Hepatocyte (in vitro differentiated cells): Measurements from ENCODE around the gene CMSS1. TPM values are rescaled to one million over a fixed set of nuclear protein-coding genes. Genes with fewer than 3 reads are reported as not detected.

Experiments
- DNase-seq: peaks from one replicate; pipeline ENCODE4 v3.0.0-alpha.2; 2016; ENCODE audit warnings: low spot score
- H2AFZ ChIP-seq: fragments of 200-600 bp; sonication (generic); 2 replicates; pipeline ENCODE4 v1.6.0; 2016; ENCODE audit warnings: antibody characterized with exemption, mild to moderate bottlenecking
- H3K27ac ChIP-seq: fragments of 200-600 bp; sonication (generic); 2 replicates; pipeline ENCODE4 v1.5.1; 2016; ENCODE audit warnings: mild to moderate bottlenecking
- H3K27me3 ChIP-seq: fragments of 200-600 bp; sonication (generic); 2 replicates; pipeline ENCODE4 v1.6.1; 2016
- H3K36me3 ChIP-seq: fragments of 200-600 bp; sonication (generic); replicated peaks from 2 replicates; pipeline ENCODE4 v1.5.1; 2016; ENCODE audit warnings: low read depth; ENCODE audit not compliant: insufficient read depth
- H3K4me1 ChIP-seq: fragments of 200-600 bp; sonication (generic); 2 replicates; pipeline ENCODE4 v1.5.1; 2016; ENCODE audit warnings: mild to moderate bottlenecking, moderate library complexity; ENCODE audit not compliant: insufficient read depth
- H3K4me2 ChIP-seq: fragments of 200-600 bp; sonication (generic); 2 replicates; pipeline ENCODE4 v1.6.0; 2016
- H3K4me3 ChIP-seq: fragments of 200-600 bp; sonication (generic); 2 replicates; pipeline ENCODE4 v1.5.1; 2016; ENCODE audit warnings: mild to moderate bottlenecking
- H3K79me2 ChIP-seq: fragments of 200-600 bp; sonication (generic); 2 replicates; pipeline ENCODE4 v1.6.0; 2017; ENCODE audit warnings: mild to moderate bottlenecking
- H3K9me2 ChIP-seq: fragments of 200-600 bp; sonication (generic); replicated peaks from 2 replicates; pipeline ENCODE4 v1.6.0; 2017; ENCODE audit warnings: mild to moderate bottlenecking; ENCODE audit not compliant: insufficient read depth
- H3K9me3 ChIP-seq: fragments of 200-600 bp; sonication (generic); 2 replicates; pipeline ENCODE4 v1.5.1; 2016; ENCODE audit warnings: low read depth, mild to moderate bottlenecking
- H4K20me1 ChIP-seq: fragments of 200-600 bp; sonication (generic); 2 replicates; pipeline ENCODE4 v1.6.0; 2016; ENCODE audit warnings: mild to moderate bottlenecking; ENCODE audit not compliant: insufficient read depth, poor library complexity, severe bottlenecking
- EZH2 ChIP-seq: fragments of 200-600 bp; sonication (generic); IDR thresholded peaks from 2 replicates; pipeline ENCODE4 v1.6.1; 2016; ENCODE audit warnings: antibody characterized with exemption, mild to moderate bottlenecking, borderline replicate concordance
- EZH2phosphoT487 ChIP-seq: fragments of 200-600 bp; sonication (generic); IDR thresholded peaks from one replicate; pipeline ENCODE4 v1.6.1; 2018; ENCODE audit warnings: antibody characterized with exemption, mild to moderate bottlenecking, low read depth, moderate library complexity; ENCODE audit not compliant: unreplicated experiment, severe bottlenecking
- WGBS: methylation state at CpG from one replicate; pipeline ENCODE4 v1.1.6; 2016; ENCODE audit warnings: low lambda C conversion rate; ENCODE audit errors: missing lambda C conversion rate; 5-methylcytosine and 5-hydroxymethylcytosine counted together
- polyA plus RNA-seq: library from polyadenylated mRNA; unstranded; fragments of >200 nt; fragmentation: Nextera tagmentation; extraction: Ambion mirVana; gene quantifications from 2 replicates; pipeline ENCODE4 v1.2.1, GENCODE V29; 2016
- total RNA-seq: library from RNA; depleted of rRNA; stranded (reverse); fragments of >200 nt; gene quantifications from 2 replicates; pipeline ENCODE4 v1.2.3, GENCODE V29; 2014
- TF ChIP-seq, protein P1 (sequence below): fragments of 200-600 bp; sonication (generic); IDR thresholded peaks from 2 replicates; pipeline ENCODE4 v1.5.1; 2016; ENCODE audit warnings: antibody characterized with exemption, mild to moderate bottlenecking; ENCODE audit not compliant: poor library complexity

The CMSS1 gene
- total and polyA plus RNA-seq, 2 experiments from 2014 or later: 11.8 to 17.0 TPM

DNA sequence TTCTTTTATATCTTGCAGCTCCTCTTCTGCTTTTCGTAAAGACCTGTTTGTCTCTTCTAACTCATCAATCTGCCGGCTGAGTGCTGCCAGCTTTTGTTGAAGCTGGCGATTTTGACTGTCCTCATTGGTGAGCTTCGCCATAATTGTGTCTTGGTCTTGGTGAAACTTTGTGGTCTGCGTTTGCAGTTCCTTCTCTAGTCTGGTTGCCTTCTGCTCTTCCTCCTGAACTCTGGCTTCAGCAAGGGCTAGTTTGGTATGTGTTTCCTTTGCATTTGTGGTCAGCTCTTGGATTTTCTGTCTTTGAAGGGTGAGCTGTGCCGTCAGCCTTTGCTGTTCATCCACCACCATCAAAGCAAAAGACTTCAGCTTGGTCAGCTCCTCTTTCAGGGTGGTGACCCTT, 32.9 kb downstream of the CMSS1 start:
- Histone ChIP-seq H4K20me1 (no peaks in the 10 kb centered on the region), H3K27me3 (no peaks in the 10 kb centered on the region), H3K4me2 (no peak overlapping the region), H3K9me3 (no peaks in the 10 kb centered on the region), H3K27ac (no peak overlapping the region), H3K9me2 (no peaks in the 10 kb centered on the region), H3K79me2 (peaks cover 69% of the 10 kb centered on the region), H3K36me3 (no peaks in the 10 kb centered on the region), H3K4me1 (no peaks in the 10 kb centered on the region), H3K4me3 (no peak overlapping the region), H2AFZ (no peak overlapping the region)
- 88% methylated on average over 6 of the region's 6 CpGs for WGBS
- TF ChIP-seq, protein P1, sequence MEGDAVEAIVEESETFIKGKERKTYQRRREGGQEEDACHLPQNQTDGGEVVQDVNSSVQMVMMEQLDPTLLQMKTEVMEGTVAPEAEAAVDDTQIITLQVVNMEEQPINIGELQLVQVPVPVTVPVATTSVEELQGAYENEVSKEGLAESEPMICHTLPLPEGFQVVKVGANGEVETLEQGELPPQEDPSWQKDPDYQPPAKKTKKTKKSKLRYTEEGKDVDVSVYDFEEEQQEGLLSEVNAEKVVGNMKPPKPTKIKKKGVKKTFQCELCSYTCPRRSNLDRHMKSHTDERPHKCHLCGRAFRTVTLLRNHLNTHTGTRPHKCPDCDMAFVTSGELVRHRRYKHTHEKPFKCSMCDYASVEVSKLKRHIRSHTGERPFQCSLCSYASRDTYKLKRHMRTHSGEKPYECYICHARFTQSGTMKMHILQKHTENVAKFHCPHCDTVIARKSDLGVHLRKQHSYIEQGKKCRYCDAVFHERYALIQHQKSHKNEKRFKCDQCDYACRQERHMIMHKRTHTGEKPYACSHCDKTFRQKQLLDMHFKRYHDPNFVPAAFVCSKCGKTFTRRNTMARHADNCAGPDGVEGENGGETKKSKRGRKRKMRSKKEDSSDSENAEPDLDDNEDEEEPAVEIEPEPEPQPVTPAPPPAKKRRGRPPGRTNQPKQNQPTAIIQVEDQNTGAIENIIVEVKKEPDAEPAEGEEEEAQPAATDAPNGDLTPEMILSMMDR: no peak
- TF ChIP-seq EZH2phosphoT487 (no peak), EZH2 (no peak)
- DNase-seq: no peak

DNA sequence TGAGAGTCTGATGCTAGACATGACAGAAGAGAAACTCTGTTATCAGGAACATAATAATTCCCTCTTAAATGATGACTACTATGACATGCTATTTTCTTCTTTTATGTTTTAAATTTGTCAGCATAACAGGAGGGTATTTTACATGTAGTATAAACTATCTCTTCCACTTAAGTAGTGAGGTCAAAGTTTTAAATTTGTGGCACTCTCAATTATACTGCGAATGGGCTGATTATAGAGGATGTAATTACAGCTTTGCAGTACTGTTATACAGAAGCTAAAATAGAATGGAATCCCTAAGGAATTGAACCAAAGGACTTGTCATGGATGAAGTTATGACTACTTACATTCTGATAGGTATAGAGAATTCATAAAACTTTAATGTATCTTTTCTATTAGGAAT, 34.3 kb downstream of the CMSS1 start:
- Histone ChIP-seq H3K4me2 (no peak overlapping the region), H3K27me3 (no peaks in the 10 kb centered on the region), H4K20me1 (no peaks in the 10 kb centered on the region), H3K9me2 (no peaks in the 10 kb centered on the region), H3K4me1 (peaks cover under 1% of the 10 kb centered on the region), H3K36me3 (no peaks in the 10 kb centered on the region), H3K27ac (no peak overlapping the region), H2AFZ (no peak overlapping the region), H3K9me3 (no peaks in the 10 kb centered on the region), H3K79me2 (peaks cover 83% of the 10 kb centered on the region), H3K4me3 (no peak overlapping the region)
- TF ChIP-seq EZH2phosphoT487: no peak
- TF ChIP-seq, protein P1: no peak
- no peak for TF ChIP-seq EZH2
- no peak for DNase-seq
- WGBS: 95% methylated on average over 1 of the region's 1 CpG

DNA sequence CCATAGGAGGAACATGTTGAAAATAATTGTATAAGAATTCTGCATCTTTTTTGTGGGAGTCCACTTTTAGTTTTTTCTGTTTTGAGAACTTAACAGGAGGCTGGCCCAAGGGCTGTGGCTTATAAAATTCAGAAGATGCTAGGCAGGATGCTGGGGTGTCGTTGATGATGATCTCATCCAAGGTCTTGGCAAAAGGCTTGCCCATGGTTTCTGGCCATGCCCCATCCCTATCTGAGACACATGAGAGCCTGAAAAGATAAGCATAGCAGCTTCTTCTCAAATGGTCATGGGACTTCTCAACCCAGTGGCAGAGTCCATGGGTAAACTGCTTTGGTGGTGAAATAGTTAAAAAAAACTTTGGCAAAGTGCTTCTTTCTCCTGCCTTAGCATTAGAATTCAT, 35.2 kb downstream of the CMSS1 start:
- H2AFZ ChIP-seq: no peak overlapping the region
- DNase-seq: no peak
- H3K27ac ChIP-seq: no peak overlapping the region
- no peak overlapping the region for H3K4me2 ChIP-seq
- H3K4me1 ChIP-seq: peaks cover 6% of the 10 kb centered on the region
- H3K4me3 ChIP-seq: no peak overlapping the region
- WGBS: 86% methylated on average over 1 of the region's 1 CpG
- no peaks in the 10 kb centered on the region for H3K36me3 ChIP-seq
- no peaks in the 10 kb centered on the region for H4K20me1 ChIP-seq
- no peaks in the 10 kb centered on the region for H3K9me2 ChIP-seq
- no peak for TF ChIP-seq EZH2phosphoT487
- no peak for TF ChIP-seq EZH2
- H3K9me3 ChIP-seq: no peaks in the 10 kb centered on the region
- peaks cover 92% of the 10 kb centered on the region for H3K79me2 ChIP-seq
- H3K27me3 ChIP-seq: no peaks in the 10 kb centered on the region

DNA sequence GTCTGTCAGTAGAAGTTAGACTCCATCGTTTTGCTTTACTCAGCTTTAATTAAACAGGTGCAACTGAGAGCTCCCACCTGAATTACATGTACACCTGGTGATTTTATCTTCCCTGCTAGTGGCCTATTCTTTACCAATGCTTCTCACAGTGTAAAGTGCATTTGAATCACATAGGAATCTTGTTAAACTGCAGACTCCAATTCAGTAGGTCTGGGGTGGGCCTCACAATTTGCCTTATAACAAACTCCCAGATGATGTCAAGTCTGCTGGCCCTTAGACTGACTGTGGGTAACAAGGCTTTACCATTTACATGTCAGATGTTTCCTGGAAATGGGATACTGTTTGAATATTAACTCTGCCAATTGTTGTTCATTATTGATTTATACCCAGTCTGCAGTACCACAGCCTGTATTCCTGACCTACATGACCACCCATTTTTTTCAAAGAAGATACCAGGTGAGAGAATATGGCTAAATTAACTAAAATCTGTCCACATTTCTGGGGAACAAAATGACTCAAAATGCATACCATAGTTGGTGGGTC, 37.2 kb downstream of the CMSS1 start:
- WGBS: 81% methylated on average over 1 of the region's 1 CpG
- Histone ChIP-seq H3K27me3 (no peaks in the 10 kb centered on the region), H4K20me1 (no peaks in the 10 kb centered on the region), H3K4me2 (no peak overlapping the region), H3K27ac (peak overlapping the region; percentile 6), H3K4me3 (no peak overlapping the region), H3K4me1 (peaks cover 6% of the 10 kb centered on the region), H3K9me3 (no peaks in the 10 kb centered on the region), H2AFZ (no peak overlapping the region), H3K36me3 (no peaks in the 10 kb centered on the region), H3K9me2 (no peaks in the 10 kb centered on the region), H3K79me2 (peaks cover 95% of the 10 kb centered on the region)
- TF ChIP-seq, protein P1: no peak
- TF ChIP-seq EZH2 (no peak), EZH2phosphoT487 (no peak)
- no peak for DNase-seq
